Fibroblast of lung (primary cell): Measurements from ENCODE around the gene TBC1D5.

Source experiments
- EZH2 ChIP-seq: IDR thresholded peaks from 2 replicates; pipeline ENCODE4 v1.5.1; 2012; ENCODE audit warnings: low read length, control low read depth, mild to moderate bottlenecking; ENCODE audit errors: missing control alignments
- TF ChIP-seq, protein P1 (sequence below), 2 donors: IDR thresholded peaks in 1 of 2; conservative IDR thresholded peaks in 1 of 2; 1 replicate in 1 of 2; 2 replicates in 1 of 2; pipeline ENCODE4 v1.5.1; 2011 to 2012; ENCODE audit warnings: low read length in 2 of 2, control low read depth in 1 of 2, inconsistent platforms in 1 of 2, low read depth in 1 of 2, mild to moderate bottlenecking in 1 of 2

DNA sequence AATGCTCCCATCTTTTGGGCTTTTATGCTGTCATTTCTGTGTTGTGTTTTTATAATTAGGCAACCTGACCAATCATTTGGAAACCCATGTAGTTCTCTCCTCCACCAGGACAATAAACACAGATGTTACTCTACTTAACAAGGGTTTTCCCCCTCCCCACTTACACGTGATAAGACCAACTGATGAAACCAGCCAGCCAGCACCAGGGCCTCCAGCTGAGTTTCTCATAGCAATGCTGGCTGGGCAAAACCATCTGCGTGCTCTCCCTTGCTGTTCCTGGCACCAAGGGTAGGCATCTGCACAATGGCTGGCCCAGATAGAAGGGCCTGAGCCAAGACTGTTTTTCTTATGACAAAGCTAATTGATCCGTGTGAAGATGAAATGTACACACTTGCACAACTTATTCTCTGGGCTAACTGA is 547.2 kb downstream of the TBC1D5 start:
- no peak for TF ChIP-seq EZH2
- TF ChIP-seq, protein P1, sequence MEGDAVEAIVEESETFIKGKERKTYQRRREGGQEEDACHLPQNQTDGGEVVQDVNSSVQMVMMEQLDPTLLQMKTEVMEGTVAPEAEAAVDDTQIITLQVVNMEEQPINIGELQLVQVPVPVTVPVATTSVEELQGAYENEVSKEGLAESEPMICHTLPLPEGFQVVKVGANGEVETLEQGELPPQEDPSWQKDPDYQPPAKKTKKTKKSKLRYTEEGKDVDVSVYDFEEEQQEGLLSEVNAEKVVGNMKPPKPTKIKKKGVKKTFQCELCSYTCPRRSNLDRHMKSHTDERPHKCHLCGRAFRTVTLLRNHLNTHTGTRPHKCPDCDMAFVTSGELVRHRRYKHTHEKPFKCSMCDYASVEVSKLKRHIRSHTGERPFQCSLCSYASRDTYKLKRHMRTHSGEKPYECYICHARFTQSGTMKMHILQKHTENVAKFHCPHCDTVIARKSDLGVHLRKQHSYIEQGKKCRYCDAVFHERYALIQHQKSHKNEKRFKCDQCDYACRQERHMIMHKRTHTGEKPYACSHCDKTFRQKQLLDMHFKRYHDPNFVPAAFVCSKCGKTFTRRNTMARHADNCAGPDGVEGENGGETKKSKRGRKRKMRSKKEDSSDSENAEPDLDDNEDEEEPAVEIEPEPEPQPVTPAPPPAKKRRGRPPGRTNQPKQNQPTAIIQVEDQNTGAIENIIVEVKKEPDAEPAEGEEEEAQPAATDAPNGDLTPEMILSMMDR (conservative IDR thresholded peaks at IDR 0.05 in 1 of 2, IDR thresholded peaks at IDR 0.05 in 1 of 2; ENCODE audit: low read depth in 1 of 2, low read length in 2 of 2), result no peak
